BLaER1 (cell line): Measurements from ENCODE around the gene ZNF679.
"Not testable (repeated sequence)": the region's sequence is repeated elsewhere in the genome, so short reads cannot be mapped to it uniquely, and the experiment has no call there.

Source experiments
- H3K27ac ChIP-seq: shearing (Covaris generic); formaldehyde crosslinking; 2 replicates; pipeline ENCODE4 v1.8.1; 2022
- H3K27me3 ChIP-seq: shearing (Covaris generic); formaldehyde crosslinking; 2 replicates; pipeline ENCODE4 v1.8.1; 2022
- H3K36me3 ChIP-seq: shearing (Covaris generic); formaldehyde crosslinking; 2 replicates; pipeline ENCODE4 v1.8.1; 2022
- H3K4me1 ChIP-seq: shearing (Covaris generic); formaldehyde crosslinking; 2 replicates; pipeline ENCODE4 v1.8.1; 2022
- H3K4me2 ChIP-seq: shearing (Covaris generic); formaldehyde crosslinking; 2 replicates; pipeline ENCODE4 v1.8.1; 2022
- H3K4me3 ChIP-seq: shearing (Covaris generic); formaldehyde crosslinking; 2 replicates; pipeline ENCODE4 v1.8.1; 2022
- H3K9ac ChIP-seq: shearing (Covaris generic); formaldehyde crosslinking; 2 replicates; pipeline ENCODE4 v1.8.1; 2022
- H3K9me3 ChIP-seq: shearing (Covaris generic); formaldehyde crosslinking; 2 replicates; pipeline ENCODE4 v1.8.1; 2022
- H4K20me1 ChIP-seq: shearing (Covaris generic); formaldehyde crosslinking; 2 replicates; pipeline ENCODE4 v1.8.1; 2022
- Cebpa-rat ChIP-seq: shearing (Covaris generic); IDR thresholded peaks from 2 replicates; pipeline ENCODE4 v1.8.1; 2022

Gene ZNF679

GRCh38 chr7:64228174-64228573 lies at the start of gene ZNF679:
TSS of gene ZNF679 (plus strand) at chr7:64228474. CDS start at chr7:64249118, 20,644 bp downstream.
- not testable (repeated sequence) for H3K4me1 ChIP-seq, H3K36me3 ChIP-seq

GRCh38 chr7:64180989-64181388 lies 47.3 kb upstream of the ZNF679 start:
- Histone ChIP-seq H3K27ac (no peak overlapping the region), H3K36me3 (no peaks in the 10 kb centered on the region), H3K27me3 (no peaks in the 10 kb centered on the region), H3K4me2 (no peak overlapping the region), H3K9ac (no peak overlapping the region), H3K4me1 (no peaks in the 10 kb centered on the region), H3K9me3 (peaks cover 36% of the 10 kb centered on the region), H3K4me3 (no peak overlapping the region), H4K20me1 (no peaks in the 10 kb centered on the region)
- no peak for TF ChIP-seq Cebpa-rat

More at GRCh38 chr7:64228174-64228573, at the start of gene ZNF679:
- H4K20me1 ChIP-seq, H3K4me3 ChIP-seq, H3K27ac ChIP-seq, H3K27me3 ChIP-seq, H3K4me2 ChIP-seq, H3K9ac ChIP-seq: not testable (repeated sequence)
- peaks cover 47% of the 10 kb centered on the region for H3K9me3 ChIP-seq

- Histone ChIP-seq H3K4me2 (no peak overlapping the region), H3K27me3 (no peaks in the 10 kb centered on the region), H3K36me3 (no peaks in the 10 kb centered on the region), H3K27ac (no peak overlapping the region), H3K4me3 (no peak overlapping the region), H3K9me3 (peaks cover 36% of the 10 kb centered on the region), H3K4me1 (no peaks in the 10 kb centered on the region), H4K20me1 (no peaks in the 10 kb centered on the region), H3K9ac (no peak overlapping the region)
- no peak for TF ChIP-seq Cebpa-rat
Measured at GRCh38 chr7:64181586-64181985, 46.7 kb upstream of the ZNF679 start.

- Histone ChIP-seq H3K9me3 (peaks cover 36% of the 10 kb centered on the region), H3K4me3 (no peak overlapping the region), H3K4me2 (no peak overlapping the region), H3K27ac (no peak overlapping the region), H3K36me3 (no peaks in the 10 kb centered on the region), H3K4me1 (no peaks in the 10 kb centered on the region), H3K27me3 (no peaks in the 10 kb centered on the region), H3K9ac (no peak overlapping the region), H4K20me1 (no peaks in the 10 kb centered on the region)
- TF ChIP-seq Cebpa-rat = no peak
Measured at GRCh38 chr7:64182036-64182790, 46.1 kb upstream of the ZNF679 start.

- H3K4me2 ChIP-seq = no peak overlapping the region
- no peak for TF ChIP-seq Cebpa-rat
- H3K27ac ChIP-seq = no peak overlapping the region
- H3K4me1 ChIP-seq = no peaks in the 10 kb centered on the region
- H3K36me3 ChIP-seq = no peaks in the 10 kb centered on the region
- no peak overlapping the region for H3K9ac ChIP-seq
- no peaks in the 10 kb centered on the region for H3K27me3 ChIP-seq
- no peak overlapping the region for H3K4me3 ChIP-seq
- no peaks in the 10 kb centered on the region for H4K20me1 ChIP-seq
- H3K9me3 ChIP-seq = peaks cover 36% of the 10 kb centered on the region
Measured at GRCh38 chr7:64183126-64183742, 45.0 kb upstream of the ZNF679 start.

- Histone ChIP-seq H3K9me3 (peaks cover 36% of the 10 kb centered on the region), H3K27me3 (no peaks in the 10 kb centered on the region), H3K4me3 (no peak overlapping the region), H4K20me1 (no peaks in the 10 kb centered on the region), H3K9ac (no peak overlapping the region), H3K4me1 (no peaks in the 10 kb centered on the region), H3K4me2 (no peak overlapping the region), H3K27ac (no peak overlapping the region), H3K36me3 (no peaks in the 10 kb centered on the region)
- TF ChIP-seq Cebpa-rat = no peak
Measured at GRCh38 chr7:64183827-64184372, 44.4 kb upstream of the ZNF679 start.

GRCh38 chr7:64184376-64184775 lies 43.9 kb upstream of the ZNF679 start:
- no peak for TF ChIP-seq Cebpa-rat
- H3K9ac ChIP-seq = no peak overlapping the region
- peaks cover 36% of the 10 kb centered on the region for H3K9me3 ChIP-seq
- no peak overlapping the region for H3K27ac ChIP-seq
- no peaks in the 10 kb centered on the region for H3K27me3 ChIP-seq
- H3K4me2 ChIP-seq = no peak overlapping the region
- no peaks in the 10 kb centered on the region for H3K4me1 ChIP-seq
- no peak overlapping the region for H3K4me3 ChIP-seq
- no peaks in the 10 kb centered on the region for H4K20me1 ChIP-seq
- no peaks in the 10 kb centered on the region for H3K36me3 ChIP-seq

GRCh38 chr7:64187408-64187807 lies 40.9 kb upstream of the ZNF679 start:
- Histone ChIP-seq H3K9me3 (peaks cover 27% of the 10 kb centered on the region), H3K9ac (no peak overlapping the region), H3K27me3 (no peaks in the 10 kb centered on the region), H3K4me1 (no peaks in the 10 kb centered on the region), H3K27ac (no peak overlapping the region), H3K4me3 (no peak overlapping the region), H4K20me1 (no peaks in the 10 kb centered on the region), H3K36me3 (no peaks in the 10 kb centered on the region), H3K4me2 (no peak overlapping the region)
- TF ChIP-seq Cebpa-rat = no peak

- H3K27ac ChIP-seq = no peak overlapping the region
- no peak overlapping the region for H3K9ac ChIP-seq
- H4K20me1 ChIP-seq = no peaks in the 10 kb centered on the region
- no peaks in the 10 kb centered on the region for H3K36me3 ChIP-seq
- TF ChIP-seq Cebpa-rat = no peak
- no peak overlapping the region for H3K4me2 ChIP-seq
- no peak overlapping the region for H3K4me3 ChIP-seq
- no peaks in the 10 kb centered on the region for H3K27me3 ChIP-seq
- no peaks in the 10 kb centered on the region for H3K4me1 ChIP-seq
- peaks cover 42% of the 10 kb centered on the region for H3K9me3 ChIP-seq
Measured at GRCh38 chr7:64192148-64192704, 36.0 kb upstream of the ZNF679 start.

GRCh38 chr7:64192775-64193174 lies 35.5 kb upstream of the ZNF679 start:
- H3K9ac ChIP-seq = no peak overlapping the region
- no peak for TF ChIP-seq Cebpa-rat
- H3K4me2 ChIP-seq = no peak overlapping the region
- H3K9me3 ChIP-seq = peaks cover 42% of the 10 kb centered on the region
- no peaks in the 10 kb centered on the region for H3K27me3 ChIP-seq
- H3K36me3 ChIP-seq = no peaks in the 10 kb centered on the region
- H4K20me1 ChIP-seq = no peaks in the 10 kb centered on the region
- H3K4me3 ChIP-seq = no peak overlapping the region
- H3K4me1 ChIP-seq = no peaks in the 10 kb centered on the region
- no peak overlapping the region for H3K27ac ChIP-seq
